DND-41 (cell line): Measurements from ENCODE around the gene GALNT7.

Experiments used
- ATAC-seq: fragments of 200-7000 bp; cut with Tn5 transposase; 3 replicates; pipeline ENCODE4 v1.9.1; 2021; ENCODE audit warnings: low read depth; ENCODE audit not compliant: insufficient read depth
- DNase-seq: peaks from one replicate; pipeline ENCODE4 v3.0.0-alpha.2; 2020
- H2AFZ ChIP-seq: 2 replicates; pipeline ENCODE4 v1.6.0; 2012; ENCODE audit warnings: low read depth, low read length
- H3K27ac ChIP-seq: 2 replicates; pipeline ENCODE4 v1.5.1; 2012; ENCODE audit warnings: low read length, inconsistent platforms
- H3K27me3 ChIP-seq: fragments of 200-600 bp; sonication (generic); 2 replicates; pipeline ENCODE4 v1.6.0; 2012; ENCODE audit warnings: low read length, mild to moderate bottlenecking, inconsistent platforms; ENCODE audit not compliant: insufficient read depth, poor library complexity
- H3K36me3 ChIP-seq: 2 replicates; pipeline ENCODE4 v1.5.1; 2012; ENCODE audit warnings: low read length, inconsistent platforms; ENCODE audit not compliant: insufficient read depth
- H3K4me1 ChIP-seq: 2 replicates; pipeline ENCODE4 v1.5.1; 2012; ENCODE audit warnings: mild to moderate bottlenecking, low read length; ENCODE audit not compliant: insufficient read depth
- H3K4me2 ChIP-seq: 2 replicates; pipeline ENCODE4 v1.6.0; 2012; ENCODE audit warnings: mild to moderate bottlenecking, moderate library complexity, low read length, inconsistent platforms; ENCODE audit not compliant: insufficient read depth
- H3K4me3 ChIP-seq, 2 experiments: fragments of 200-600 bp in 1 of 2; shearing (Covaris generic) in 1 of 2; 2 replicates each; pipeline ENCODE4 v1.5.1; 2012 to 2016; ENCODE audit warnings: inconsistent platforms in 2 of 2, low read length in 2 of 2, mild to moderate bottlenecking in 2 of 2, low read depth in 1 of 2, moderate library complexity in 1 of 2
- H3K79me2 ChIP-seq: 2 replicates; pipeline ENCODE4 v1.6.0; 2012; ENCODE audit warnings: low read length, inconsistent platforms; ENCODE audit not compliant: insufficient read depth
- H3K9ac ChIP-seq: 2 replicates; pipeline ENCODE4 v1.6.0; 2012; ENCODE audit warnings: low read depth, mild to moderate bottlenecking, inconsistent platforms, low read length, moderate library complexity
- H3K9me3 ChIP-seq: 2 replicates; pipeline ENCODE4 v1.5.1; 2012; ENCODE audit warnings: low read length, moderate library complexity, mild to moderate bottlenecking, inconsistent platforms; ENCODE audit not compliant: insufficient read depth, severe bottlenecking
- H4K20me1 ChIP-seq: 2 replicates; pipeline ENCODE4 v1.6.0; 2012; ENCODE audit warnings: low read length; ENCODE audit not compliant: insufficient read depth
- CTCF ChIP-seq: IDR thresholded peaks from 2 replicates; pipeline ENCODE4 v1.5.1; 2012; ENCODE audit warnings: borderline replicate concordance, low read length, moderate library complexity, mild to moderate bottlenecking; ENCODE audit not compliant: poor library complexity, severe bottlenecking; ENCODE audit errors: extremely low read depth
- EZH2 ChIP-seq: IDR thresholded peaks from 3 replicates; pipeline ENCODE4 v1.6.1; 2012; ENCODE audit warnings: borderline replicate concordance, low read depth, mild to moderate bottlenecking, moderate library complexity, low read length, inconsistent platforms; ENCODE audit not compliant: severe bottlenecking

The GALNT7 gene

GRCh38 chr4:173211222-173211621 is 42.6 kb downstream of the GALNT7 start:
- no peak overlapping the region for H3K27ac ChIP-seq
- no peak overlapping the region for H3K4me2 ChIP-seq
- H4K20me1 ChIP-seq = peaks cover 38% of the 10 kb centered on the region; the same call in 1 of the 2 replicates
- H3K4me3 ChIP-seq = no peak overlapping the region
- DNase-seq (no peak), ATAC-seq (no peak)
- no peaks in the 10 kb centered on the region for H3K27me3 ChIP-seq
- no peak overlapping the region for H2AFZ ChIP-seq
- peaks cover 100% of the 10 kb centered on the region for H3K79me2 ChIP-seq
- no peaks in the 10 kb centered on the region for H3K9me3 ChIP-seq
- no peaks in the 10 kb centered on the region; the same call in 1 of the 2 replicates for H3K36me3 ChIP-seq
- TF ChIP-seq CTCF (no peak), EZH2 (no peak)
- no peak overlapping the region for H3K9ac ChIP-seq
- H3K4me1 ChIP-seq = 0 out of 2 replicates have a peak, but pooled peaks cover 2% of the 10 kb centered on the region

- ATAC-seq (peak; percentile 62; the same call in 2 of the 3 replicates), DNase-seq (no peak)
- Histone ChIP-seq H3K27me3 (no peaks in the 10 kb centered on the region), H4K20me1 (peaks cover 33% of the 10 kb centered on the region; the same call in 1 of the 2 replicates), H3K27ac (no peak overlapping the region), H3K9me3 (no peaks in the 10 kb centered on the region), H3K4me1 (0 out of 2 replicates have a peak, but pooled peaks cover 3% of the 10 kb centered on the region), H3K79me2 (peaks cover 97% of the 10 kb centered on the region), H3K36me3 (no peaks in the 10 kb centered on the region; the same call in 1 of the 2 replicates), H3K4me3 (no peak overlapping the region), H2AFZ (no peak overlapping the region), H3K9ac (no peak overlapping the region), H3K4me2 (no peak overlapping the region)
- TF ChIP-seq CTCF (no peak), EZH2 (no peak)
Measured at GRCh38 chr4:173211838-173212237, 43.2 kb downstream of the GALNT7 start.

GRCh38 chr4:173212379-173212778 is 43.8 kb downstream of the GALNT7 start:
- Histone ChIP-seq H2AFZ (no peak overlapping the region), H3K9ac (no peak overlapping the region), H3K36me3 (no peaks in the 10 kb centered on the region; the same call in 1 of the 2 replicates), H4K20me1 (peaks cover 31% of the 10 kb centered on the region; the same call in 1 of the 2 replicates), H3K4me3 (no peak overlapping the region), H3K27ac (no peak overlapping the region), H3K4me2 (no peak overlapping the region), H3K4me1 (0 out of 2 replicates have a peak, but pooled peaks cover 3% of the 10 kb centered on the region), H3K79me2 (peaks cover 97% of the 10 kb centered on the region), H3K27me3 (no peaks in the 10 kb centered on the region), H3K9me3 (no peaks in the 10 kb centered on the region)
- ATAC-seq (no peak), DNase-seq (no peak)
- no peak for TF ChIP-seq EZH2

- Histone ChIP-seq H3K4me2 (no peak overlapping the region), H3K4me1 (peaks cover 11% of the 10 kb centered on the region)
Measured at GRCh38 chr4:173213296-173213695, 44.7 kb downstream of the GALNT7 start.

More at GRCh38 chr4:173213296-173213695, 44.7 kb downstream of the GALNT7 start:
- no peak for DNase-seq
- Histone ChIP-seq H3K4me3 (no peak overlapping the region), H3K9ac (no peak overlapping the region), H3K9me3 (no peaks in the 10 kb centered on the region), H4K20me1 (peaks cover 30% of the 10 kb centered on the region; the same call in 1 of the 2 replicates), H3K36me3 (no peaks in the 10 kb centered on the region; the same call in 1 of the 2 replicates), H3K27me3 (no peaks in the 10 kb centered on the region), H3K79me2 (peaks cover 97% of the 10 kb centered on the region), H2AFZ (no peak overlapping the region), H3K27ac (no peak overlapping the region)
- TF ChIP-seq CTCF (no peak), EZH2 (no peak)
- ATAC-seq = no peak
